Heart left ventricle (tissue), 13 donors: ENCODE results near the gene FGB.
"Not testable (repeated sequence)": the region's sequence is repeated elsewhere in the genome, so short reads cannot be mapped to it uniquely, and the experiment has no call there.

Experiments used
- POLR2A ChIP-seq, 2 donors: fragments of 450-650 bp; IDR thresholded peaks; one replicate each; pipeline ENCODE4 v1.6.1; 2017; ENCODE audit warnings: antibody characterized with exemption in 2 of 2, mild to moderate bottlenecking in 2 of 2, moderate library complexity in 2 of 2
- TF ChIP-seq, protein P1 (sequence below), 12 donors: fragments of 200-600 bp; sonication (generic) in 4 of 12; IDR thresholded peaks; one replicate each; pipeline versions ENCODE4 v1.5.0 to v1.8.0; 2018 to 2022; ENCODE audit warnings: antibody characterized with exemption in 12 of 12, mild to moderate bottlenecking in 5 of 12
- donor health status: ischemic (EF 13 %, LVEDD 7.1; RV severe dilation, severe dysfunction).
- donor health status: DM: no; HTN: yes; CAD: no.
- donor health status: DM: no; HTN: no; CAD: no.
- donor health status: ischemic (EF 25% LVEDD 6.9; RV normal size, moderate dysfunction).
- donor health status: ischemic (EF 25% LVEDD 5.7; RV mildly dilated, moderate dysfunction).
- donor health status: ischemic (EF 35%, LVEDD 5.7; RV mildly dilated, moderate dysfunction).
- donor health status: nonischemic (EF 11% LVEDD 7.7; RV severe dilation, severe dysfunction).
- donor health status: DM: yes; HTN: yes; CAD: no.
- donor health status: PGD.
- donor health status: ischemic (EF 29% LVEDD 5.4; RV normal size, mild dysfunction).
- donor health status: nonischemic (EF 23%, LVEDD 6.1; RV moderate dilation, normal function).

DNA sequence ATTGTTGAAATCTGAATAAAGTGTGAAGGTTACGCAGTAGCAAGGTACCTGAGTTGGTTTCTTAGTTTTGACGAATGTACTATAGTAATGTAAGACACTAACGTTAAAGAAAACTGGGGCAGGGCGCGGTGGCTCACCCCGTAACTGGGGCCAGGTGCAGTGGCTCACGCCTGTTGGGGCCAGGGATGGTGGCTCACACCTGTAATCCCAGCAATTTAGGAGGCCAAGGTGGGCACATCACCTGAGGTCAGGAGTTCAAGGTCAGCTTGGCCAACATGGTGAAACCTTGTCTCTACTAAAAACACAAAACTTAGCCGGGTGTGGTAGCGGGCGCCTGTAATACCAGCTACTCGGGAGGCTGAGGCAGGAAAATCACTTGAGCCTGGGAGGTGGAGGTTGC is 34.5 kb downstream of the FGB start:
- TF ChIP-seq, protein P1, sequence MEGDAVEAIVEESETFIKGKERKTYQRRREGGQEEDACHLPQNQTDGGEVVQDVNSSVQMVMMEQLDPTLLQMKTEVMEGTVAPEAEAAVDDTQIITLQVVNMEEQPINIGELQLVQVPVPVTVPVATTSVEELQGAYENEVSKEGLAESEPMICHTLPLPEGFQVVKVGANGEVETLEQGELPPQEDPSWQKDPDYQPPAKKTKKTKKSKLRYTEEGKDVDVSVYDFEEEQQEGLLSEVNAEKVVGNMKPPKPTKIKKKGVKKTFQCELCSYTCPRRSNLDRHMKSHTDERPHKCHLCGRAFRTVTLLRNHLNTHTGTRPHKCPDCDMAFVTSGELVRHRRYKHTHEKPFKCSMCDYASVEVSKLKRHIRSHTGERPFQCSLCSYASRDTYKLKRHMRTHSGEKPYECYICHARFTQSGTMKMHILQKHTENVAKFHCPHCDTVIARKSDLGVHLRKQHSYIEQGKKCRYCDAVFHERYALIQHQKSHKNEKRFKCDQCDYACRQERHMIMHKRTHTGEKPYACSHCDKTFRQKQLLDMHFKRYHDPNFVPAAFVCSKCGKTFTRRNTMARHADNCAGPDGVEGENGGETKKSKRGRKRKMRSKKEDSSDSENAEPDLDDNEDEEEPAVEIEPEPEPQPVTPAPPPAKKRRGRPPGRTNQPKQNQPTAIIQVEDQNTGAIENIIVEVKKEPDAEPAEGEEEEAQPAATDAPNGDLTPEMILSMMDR (IDR thresholded peaks at IDR 0.05): not testable (repeated sequence)
- not testable (repeated sequence) for TF ChIP-seq POLR2A (IDR thresholded peaks at IDR 0.05)
